ENCODE measurements around the gene EIF4G2.

EIF4G2 gene

GRCh38 chr11:10777393-10777793 lies 31.3 kb downstream of the EIF4G2 start:
- no peak for DNase-seq (ENCODE audit: low read depth)
- no peak overlapping the region for H3K4me3 ChIP-seq (replicated peaks; ENCODE audit: low read depth, low read length)
- TF ChIP-seq, protein P1, sequence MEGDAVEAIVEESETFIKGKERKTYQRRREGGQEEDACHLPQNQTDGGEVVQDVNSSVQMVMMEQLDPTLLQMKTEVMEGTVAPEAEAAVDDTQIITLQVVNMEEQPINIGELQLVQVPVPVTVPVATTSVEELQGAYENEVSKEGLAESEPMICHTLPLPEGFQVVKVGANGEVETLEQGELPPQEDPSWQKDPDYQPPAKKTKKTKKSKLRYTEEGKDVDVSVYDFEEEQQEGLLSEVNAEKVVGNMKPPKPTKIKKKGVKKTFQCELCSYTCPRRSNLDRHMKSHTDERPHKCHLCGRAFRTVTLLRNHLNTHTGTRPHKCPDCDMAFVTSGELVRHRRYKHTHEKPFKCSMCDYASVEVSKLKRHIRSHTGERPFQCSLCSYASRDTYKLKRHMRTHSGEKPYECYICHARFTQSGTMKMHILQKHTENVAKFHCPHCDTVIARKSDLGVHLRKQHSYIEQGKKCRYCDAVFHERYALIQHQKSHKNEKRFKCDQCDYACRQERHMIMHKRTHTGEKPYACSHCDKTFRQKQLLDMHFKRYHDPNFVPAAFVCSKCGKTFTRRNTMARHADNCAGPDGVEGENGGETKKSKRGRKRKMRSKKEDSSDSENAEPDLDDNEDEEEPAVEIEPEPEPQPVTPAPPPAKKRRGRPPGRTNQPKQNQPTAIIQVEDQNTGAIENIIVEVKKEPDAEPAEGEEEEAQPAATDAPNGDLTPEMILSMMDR (IDR thresholded peaks at IDR 0.05; ENCODE audit: low read length, missing control alignments) = no peak

- DNase-seq (ENCODE audit: low read depth) = no peak
- TF ChIP-seq, protein P1 (IDR thresholded peaks at IDR 0.05; ENCODE audit: low read length, missing control alignments) = no peak
- H3K4me3 ChIP-seq (replicated peaks; ENCODE audit: low read depth, low read length) = no peak overlapping the region
Measured at GRCh38 chr11:10774811-10775210, 33.9 kb downstream of the EIF4G2 start.

DNA sequence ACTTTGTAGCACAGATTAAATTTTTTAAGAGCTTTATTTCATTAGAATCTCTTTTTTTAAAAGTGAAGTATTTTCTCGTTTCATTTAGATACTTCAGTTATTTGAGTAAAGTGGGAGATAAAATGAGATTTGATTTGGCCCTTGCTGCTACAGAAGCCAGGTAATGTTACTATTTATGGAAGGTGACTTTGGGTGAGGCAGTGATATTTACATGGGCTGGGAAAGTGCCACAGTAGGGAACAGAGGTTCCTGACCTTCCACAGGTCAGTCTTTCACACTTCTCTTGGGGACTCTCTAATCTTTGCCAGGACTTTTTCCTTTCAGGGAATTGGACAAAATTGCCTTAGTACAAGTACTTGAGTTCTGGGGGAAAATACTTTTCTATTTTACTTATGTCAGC lies 37.3 kb downstream of the EIF4G2 start:
- TF ChIP-seq, protein P1 (IDR thresholded peaks at IDR 0.05; ENCODE audit: low read length, missing control alignments) = no peak
- no peak overlapping the region for H3K4me3 ChIP-seq (replicated peaks; ENCODE audit: low read depth, low read length)
- DNase-seq (ENCODE audit: low read depth) = no peak

DNA sequence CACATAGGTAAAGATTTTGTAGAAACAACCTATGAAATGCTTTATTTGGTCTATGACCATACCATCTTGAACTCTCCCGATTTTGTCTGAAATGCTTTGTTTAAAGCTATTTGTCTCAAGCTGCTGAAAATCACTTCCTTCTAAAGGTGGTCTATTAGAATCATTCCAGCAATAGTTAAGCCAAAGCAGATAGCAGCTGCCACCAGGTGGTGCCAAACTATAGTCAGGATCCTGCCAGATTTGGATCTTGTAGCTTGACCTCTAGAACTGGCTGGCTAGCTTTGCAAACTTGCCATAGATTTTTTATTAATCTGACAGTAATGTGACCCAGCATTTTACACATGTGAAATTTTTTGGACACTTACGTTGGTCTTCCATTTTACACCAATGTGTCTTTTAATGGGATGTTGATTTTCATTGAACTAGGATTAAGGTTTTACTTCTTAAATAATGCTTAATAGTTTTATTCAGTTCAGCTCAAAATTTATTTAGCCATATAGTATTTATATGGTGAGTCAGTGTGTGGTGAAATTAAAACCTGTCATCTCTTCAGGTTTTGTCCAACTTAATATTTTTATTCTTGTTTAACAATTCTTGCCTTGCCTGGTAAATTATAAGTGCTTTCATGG lies 38.0 kb downstream of the EIF4G2 start:
- TF ChIP-seq, protein P1 (IDR thresholded peaks at IDR 0.05; ENCODE audit: low read length, missing control alignments) = peak; percentile 83
- peak; percentile 55 for DNase-seq (ENCODE audit: low read depth)
- no peak overlapping the region for H3K4me3 ChIP-seq (replicated peaks; ENCODE audit: low read depth, low read length)

GRCh38 chr11:10764412-10764811 lies 44.3 kb downstream of the EIF4G2 start:
- TF ChIP-seq, protein P1 (IDR thresholded peaks at IDR 0.05; ENCODE audit: low read length, missing control alignments) = no peak
- no peak for DNase-seq (ENCODE audit: low read depth)
- no peak overlapping the region for H3K4me3 ChIP-seq (replicated peaks; ENCODE audit: low read depth, low read length)

DNA sequence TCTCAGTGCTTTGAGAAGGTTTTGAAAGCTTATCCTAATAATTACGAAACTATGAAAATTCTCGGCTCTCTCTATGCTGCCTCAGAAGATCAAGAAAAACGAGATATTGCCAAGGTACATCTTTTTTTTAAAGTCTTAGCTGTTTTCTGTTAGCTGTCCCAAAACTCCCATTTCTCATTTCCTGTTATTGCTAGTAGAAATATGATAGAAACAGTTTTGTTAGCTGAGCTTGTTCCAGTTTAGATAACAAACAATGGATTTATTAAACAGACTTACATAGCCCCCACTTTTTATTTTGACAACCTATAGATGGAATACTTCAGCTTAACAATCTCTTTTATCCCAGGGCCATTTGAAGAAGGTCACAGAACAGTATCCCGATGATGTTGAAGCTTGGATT lies 45.0 kb downstream of the EIF4G2 start:
- H3K4me3 ChIP-seq (replicated peaks; ENCODE audit: low read depth, low read length) = no peak overlapping the region
- peak; percentile 47 for DNase-seq (ENCODE audit: low read depth)
- TF ChIP-seq, protein P1 (IDR thresholded peaks at IDR 0.05; ENCODE audit: low read length, missing control alignments) = no peak

- no peak for DNase-seq (ENCODE audit: low read depth)
- no peak overlapping the region for H3K4me3 ChIP-seq (replicated peaks; ENCODE audit: low read depth, low read length)
- TF ChIP-seq, protein P1 (IDR thresholded peaks at IDR 0.05; ENCODE audit: low read length, missing control alignments) = no peak
Measured at GRCh38 chr11:10762913-10763421, 45.8 kb downstream of the EIF4G2 start.
